ENCODE results near the gene NOSIP. TPM values are rescaled to one million over a fixed set of nuclear protein-coding genes. Genes with fewer than 3 reads are reported as not detected.
A peak's percentile ranks its signal among the peaks of the same experiment; 100 is the strongest.

Gene NOSIP
- total RNA-seq, 6 donors from 2014 or later, result 30.3 to 72.3 (median 57.9) TPM

- no peak overlapping the region for H3K27ac ChIP-seq
- H3K27me3 ChIP-seq, result no peaks in the 10 kb centered on the region
- DNase-seq, result no peak
- no peaks in the 10 kb centered on the region for H3K9me3 ChIP-seq
- H3K4me3 ChIP-seq, result no peak overlapping the region
- peaks cover 17 to 30% (median 25%) of the 10 kb centered on the region in 4 donors for H3K4me1 ChIP-seq
- ATAC-seq (ENCODE audit: low FRiP score in 2 of 2), result peak in 1 of 2 donors; percentile 41
- WGBS, 2 donors, result 54 to 56% methylated on average over 9 of the region's 9 CpGs
- TF ChIP-seq EP300 (IDR thresholded peaks at IDR 0.05), result no peak
- no peak for TF ChIP-seq POLR2AphosphoS5 (IDR thresholded peaks at IDR 0.05)
- no peak for TF ChIP-seq CTCF (IDR thresholded peaks at IDR 0.05)
- no peak for TF ChIP-seq POLR2A (IDR thresholded peaks at IDR 0.05)
- H3K36me3 ChIP-seq, result peaks cover 0 to 3% (median under 1%) of the 10 kb centered on the region in 4 donors
Measured at GRCh38 chr19:49567861-49568441, 12.4 kb downstream of the NOSIP start.

GRCh38 chr19:49566302-49566701, 14.1 kb downstream of the NOSIP start:
- Histone ChIP-seq H3K27me3 (no peaks in the 10 kb centered on the region), H3K9me3 (no peaks in the 10 kb centered on the region), H3K4me1 (peaks cover 17 to 30% (median 24%) of the 10 kb centered on the region in 4 donors), H3K27ac (no peak overlapping the region), H3K4me3 (no peak overlapping the region), H3K36me3 (peaks cover 0 to 3% (median 0%) of the 10 kb centered on the region in 4 donors)
- WGBS, 2 donors, result 100% methylated on average over 3 of the region's 3 CpGs
- ATAC-seq (ENCODE audit: low FRiP score in 2 of 2), result no peak
- no peak for DNase-seq
- TF ChIP-seq CTCF (IDR thresholded peaks at IDR 0.05) (no peak), POLR2A (IDR thresholded peaks at IDR 0.05) (no peak), POLR2AphosphoS5 (IDR thresholded peaks at IDR 0.05) (no peak), EP300 (IDR thresholded peaks at IDR 0.05) (no peak)

- no peak for ATAC-seq (ENCODE audit: low FRiP score in 2 of 2)
- peak in 1 of 2 donors; percentile 40 for DNase-seq
Measured at GRCh38 chr19:49565261-49565660, 15.1 kb downstream of the NOSIP start.

GRCh38 chr19:49564616-49565045, 15.7 kb downstream of the NOSIP start:
- no peak for DNase-seq
- Histone ChIP-seq H3K27ac (no peak overlapping the region), H3K4me3 (no peak overlapping the region), H3K4me1 (peaks cover 12 to 31% (median 18%) of the 10 kb centered on the region in 4 donors), H3K9me3 (no peaks in the 10 kb centered on the region), H3K27me3 (no peaks in the 10 kb centered on the region), H3K36me3 (peaks cover 3 to 10% (median 6%) of the 10 kb centered on the region in 4 donors)
- no peak for ATAC-seq (ENCODE audit: low FRiP score in 2 of 2)
- TF ChIP-seq CTCF (IDR thresholded peaks at IDR 0.05) (no peak), POLR2AphosphoS5 (IDR thresholded peaks at IDR 0.05) (no peak), EP300 (IDR thresholded peaks at IDR 0.05) (no peak), POLR2A (IDR thresholded peaks at IDR 0.05) (no peak)
- 91 to 92% methylated on average over 6 of the region's 6 CpGs for whole genome bisulfite sequencing, 2 donors

More at GRCh38 chr19:49565261-49565660, 15.1 kb downstream of the NOSIP start:
- Histone ChIP-seq H3K4me3 (no peak overlapping the region), H3K4me1 (peaks cover 17 to 33% (median 21%) of the 10 kb centered on the region in 4 donors), H3K36me3 (peaks cover 0 to 4% (median 2%) of the 10 kb centered on the region in 4 donors), H3K9me3 (no peaks in the 10 kb centered on the region), H3K27ac (no peak overlapping the region), H3K27me3 (no peaks in the 10 kb centered on the region)
- WGBS, 2 donors, result 26 to 50% methylated on average over 4 of the region's 4 CpGs
- TF ChIP-seq POLR2A (IDR thresholded peaks at IDR 0.05), result no peak

- 55 to 74% methylated on average over 15 of the region's 15 CpGs for WGBS, 2 donors
- Histone ChIP-seq H3K9me3 (no peaks in the 10 kb centered on the region), H3K4me1 (peaks cover 11 to 27% (median 20%) of the 10 kb centered on the region in 4 donors), H3K36me3 (peaks cover 26 to 49% (median 43%) of the 10 kb centered on the region in 4 donors), H3K27me3 (no peaks in the 10 kb centered on the region), H3K27ac (peak overlapping the region in 3 of 4 donors; percentile 32 to 73 (median 55)), H3K4me3 (no peak overlapping the region)
- peak in 1 of 2 donors; percentile 36 for DNase-seq
- ATAC-seq (ENCODE audit: low FRiP score in 2 of 2), result peak in 1 of 2 donors; percentile 21
- no peak for TF ChIP-seq EP300 (IDR thresholded peaks at IDR 0.05)
- TF ChIP-seq POLR2AphosphoS5 (IDR thresholded peaks at IDR 0.05), result no peak
- TF ChIP-seq POLR2A (IDR thresholded peaks at IDR 0.05), result no peak
- TF ChIP-seq CTCF (IDR thresholded peaks at IDR 0.05), result no peak
Measured at GRCh38 chr19:49560358-49560900, 19.9 kb downstream of the NOSIP start.

All from upper lobe of left lung (tissue), 6 donors.